ENCODE measurements around the gene PLA2G2F. TPM values are rescaled to one million over a fixed set of nuclear protein-coding genes. Genes with fewer than 3 reads are reported as not detected.

Gene PLA2G2F
- total and polyA plus RNA-seq, 2 experiments from 2014 or later, result not detected

- H3K27me3 Mint-ChIP-seq (ENCODE audit: insufficient read depth, low read depth, poor library complexity), result peaks cover 6% of the 10 kb centered on the region
- H3K36me3 Mint-ChIP-seq (ENCODE audit: low read depth), result peaks cover 4% of the 10 kb centered on the region
- H3K9me3 Mint-ChIP-seq, result peaks cover 4% of the 10 kb centered on the region
- no peak for ATAC-seq
- H3F3A ChIP-seq (replicated peaks; ENCODE audit: low read depth), result no peaks in the 10 kb centered on the region
- peaks cover 18% of the 10 kb centered on the region for H3K4me1 Mint-ChIP-seq
- H3K79me2 ChIP-seq (replicated peaks; ENCODE audit: insufficient read depth), result no peaks in the 10 kb centered on the region
- H3K27me3 ChIP-seq (ENCODE audit: insufficient read depth), result no peaks in the 10 kb centered on the region
- no peak overlapping the region for H3K27ac ChIP-seq (ENCODE audit: low read depth)
- no peak for DNase-seq (ENCODE audit: low spot score)
- H3K4me3 ChIP-seq, result no peak overlapping the region
- no peaks in the 10 kb centered on the region for H3K36me3 ChIP-seq (ENCODE audit: insufficient read depth)
- H3K9me2 ChIP-seq (ENCODE audit: insufficient read depth), result no peaks in the 10 kb centered on the region
- no peak overlapping the region for H3K4me2 ChIP-seq
- peaks cover 3% of the 10 kb centered on the region; the same call in 1 of the 2 replicates for H3K4me1 ChIP-seq (ENCODE audit: insufficient read depth)
- H4K20me1 ChIP-seq (replicated peaks; ENCODE audit: insufficient read depth), result no peaks in the 10 kb centered on the region
- H3K4me3 Mint-ChIP-seq, result no peak overlapping the region
- no peak overlapping the region for H3K27ac Mint-ChIP-seq
- no peak overlapping the region for H2AFZ ChIP-seq
- TF ChIP-seq ZNF331 (CRISPR knock-in tag; IDR thresholded peaks at IDR 0.05; ENCODE audit: low read depth) (no peak), REST (IDR thresholded peaks at IDR 0.05; ENCODE audit: unreplicated experiment) (no peak), EZH2phosphoT487 (IDR thresholded peaks at IDR 0.05; ENCODE audit: unreplicated experiment) (no peak), ZNF114 (CRISPR knock-in tag; IDR thresholded peaks at IDR 0.05) (no peak), STAT1 (IDR thresholded peaks at IDR 0.05; ENCODE audit: unreplicated experiment) (no peak), JUNB (IDR thresholded peaks at IDR 0.05; ENCODE audit: unreplicated experiment) (no peak), ETS1 (IDR thresholded peaks at IDR 0.05) (no peak), CTCF (conservative IDR thresholded peaks at IDR 0.05; ENCODE audit: low read depth in 2 of 2) (no peak), CREB1 (CRISPR knock-in tag; IDR thresholded peaks at IDR 0.05; ENCODE audit: low read depth) (no peak), ZNF462 (CRISPR knock-in tag; IDR thresholded peaks at IDR 0.05) (no peak), EZH2 (IDR thresholded peaks at IDR 0.05; ENCODE audit: low read depth, unreplicated experiment) (no peak), POLR2AphosphoS5 (IDR thresholded peaks at IDR 0.05; ENCODE audit: low read depth) (no peak), NANOG (IDR thresholded peaks at IDR 0.05; ENCODE audit: borderline replicate concordance) (no peak)
Observed at GRCh38 chr1:20169932-20170331, 30.8 kb downstream of the PLA2G2F start.
